GM21786 (cell line): ENCODE results near the gene SALL2.

Experiments used
- ATAC-seq: cut with Tn5 transposase; IDR thresholded peaks from one replicate; pipeline ENCODE4 v1.9.1; 2021; ENCODE audit not compliant: unreplicated experiment

Gene SALL2

GRCh38 chr14:21494902-21495762 is 31.0 kb downstream of the SALL2 start:
- no peak for ATAC-seq

GRCh38 chr14:21486640-21487087 is 39.5 kb downstream of the SALL2 start:
- ATAC-seq = no peak

- ATAC-seq = peak; percentile 100
These were observed 49.0 kb downstream of the SALL2 start, which contains the start of the genes RAB2B and TOX4 for GRCh38 chr14:21476925-21477681. Gene RAB2B, minus strand, starts transcription at chr14:21476959. Its CDS starts 87 bp downstream, at chr14:21476872. Gene TOX4, plus strand, starts transcription at chr14:21477195. Its CDS starts 84 bp downstream, at chr14:21477279.

- peak; percentile 15 for ATAC-seq
These were observed 49.6 kb downstream of the SALL2 start for GRCh38 chr14:21476523-21476924.

GRCh38 chr14:21475767-21476522 is 50.2 kb downstream of the SALL2 start:
- no peak for ATAC-seq
